HCT116 (cell line): ENCODE measurements around the gene SCYGR4.

Experiments used
- CBX3 ChIP-seq: IDR thresholded peaks from 2 replicates; pipeline ENCODE4 v1.6.1; 2012; ENCODE audit warnings: low read depth
- CEBPB ChIP-seq: IDR thresholded peaks from 2 replicates; pipeline ENCODE4 v1.6.1; 2012; ENCODE audit warnings: low read depth
- EGR1 ChIP-seq: IDR thresholded peaks from 2 replicates; pipeline ENCODE4 v1.6.1; 2012; ENCODE audit warnings: low read depth
- EZH2 ChIP-seq: fragments of 200-600 bp; sonication (generic); IDR thresholded peaks from 2 replicates; pipeline ENCODE4 v1.6.1; 2017; ENCODE audit warnings: antibody characterized with exemption, mixed run types
- JUND ChIP-seq: IDR thresholded peaks from 2 replicates; pipeline ENCODE4 v1.6.1; 2012
- POLR2A ChIP-seq: IDR thresholded peaks from 2 replicates; pipeline ENCODE4 v1.7.0; 2011; ENCODE audit warnings: borderline replicate concordance; ENCODE audit not compliant: insufficient read depth, insufficient read length; ENCODE audit errors: extremely low read depth
- POLR2AphosphoS5 ChIP-seq: IDR thresholded peaks from 2 replicates; pipeline ENCODE4 v1.6.1; 2011; ENCODE audit warnings: mild to moderate bottlenecking, low read depth, low read length, moderate library complexity
- RAD21 ChIP-seq: IDR thresholded peaks from 2 replicates; pipeline ENCODE4 v1.6.1; 2012; ENCODE audit warnings: low read depth, mild to moderate bottlenecking
- TCF7L2 ChIP-seq: IDR thresholded peaks from 2 replicates; pipeline ENCODE4 v1.7.0; 2011; ENCODE audit warnings: borderline replicate concordance, inconsistent platforms; ENCODE audit not compliant: insufficient read depth, insufficient read length; ENCODE audit errors: extremely low read depth
- TF ChIP-seq, protein P1 (sequence below): IDR thresholded peaks from 2 replicates; pipeline ENCODE4 v1.6.1; 2011; ENCODE audit warnings: mild to moderate bottlenecking, low read length, moderate library complexity; ENCODE audit not compliant: insufficient replicate concordance; ENCODE audit errors: extremely low read depth
- TF ChIP-seq, protein P2 (sequence below): IDR thresholded peaks from 2 replicates; pipeline ENCODE4 v1.6.1; 2012
- TF ChIP-seq, protein P3 (sequence below), 3 experiments: fragments of 200-600 bp in 1 of 3; sonication (generic) in 1 of 3; IDR thresholded peaks in 2 of 3; conservative IDR thresholded peaks in 1 of 3; 2 replicates each; pipeline ENCODE4 v1.5.1; 2012 to 2017; ENCODE audit warnings: low read depth in 2 of 3, low read length in 2 of 3, antibody characterized with exemption in 1 of 3, borderline replicate concordance in 1 of 3, control low read depth in 1 of 3, mild to moderate bottlenecking in 1 of 3, mixed read lengths in 1 of 3, mixed run types in 1 of 3, moderate library complexity in 1 of 3; ENCODE audit not compliant: insufficient read depth in 1 of 3

DNA sequence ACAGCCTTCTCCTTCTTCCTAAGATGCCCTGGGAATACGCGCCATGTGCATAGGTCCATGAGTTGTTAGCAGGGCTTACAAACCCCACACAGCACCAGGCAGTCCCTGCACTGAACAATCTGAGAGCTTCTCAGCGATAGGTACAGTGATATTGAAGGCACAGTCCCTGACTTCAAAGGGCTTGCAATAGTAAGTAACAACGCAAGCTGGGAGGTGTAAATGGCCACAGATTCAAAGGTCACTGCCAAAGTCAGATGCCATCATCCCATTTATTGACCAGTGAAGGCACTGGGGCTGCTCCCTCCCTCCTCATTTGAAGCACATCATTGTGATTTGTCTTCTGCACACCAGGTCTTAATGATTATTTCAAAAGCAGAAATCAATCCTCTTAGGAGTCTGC, 2.1 kb upstream of the SCYGR4 start:
- TF ChIP-seq, protein P1, sequence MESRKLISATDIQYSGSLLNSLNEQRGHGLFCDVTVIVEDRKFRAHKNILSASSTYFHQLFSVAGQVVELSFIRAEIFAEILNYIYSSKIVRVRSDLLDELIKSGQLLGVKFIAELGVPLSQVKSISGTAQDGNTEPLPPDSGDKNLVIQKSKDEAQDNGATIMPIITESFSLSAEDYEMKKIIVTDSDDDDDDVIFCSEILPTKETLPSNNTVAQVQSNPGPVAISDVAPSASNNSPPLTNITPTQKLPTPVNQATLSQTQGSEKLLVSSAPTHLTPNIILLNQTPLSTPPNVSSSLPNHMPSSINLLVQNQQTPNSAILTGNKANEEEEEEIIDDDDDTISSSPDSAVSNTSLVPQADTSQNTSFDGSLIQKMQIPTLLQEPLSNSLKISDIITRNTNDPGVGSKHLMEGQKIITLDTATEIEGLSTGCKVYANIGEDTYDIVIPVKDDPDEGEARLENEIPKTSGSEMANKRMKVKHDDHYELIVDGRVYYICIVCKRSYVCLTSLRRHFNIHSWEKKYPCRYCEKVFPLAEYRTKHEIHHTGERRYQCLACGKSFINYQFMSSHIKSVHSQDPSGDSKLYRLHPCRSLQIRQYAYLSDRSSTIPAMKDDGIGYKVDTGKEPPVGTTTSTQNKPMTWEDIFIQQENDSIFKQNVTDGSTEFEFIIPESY, result no peak
- no peak for TF ChIP-seq TCF7L2
- TF ChIP-seq JUND, result no peak
- TF ChIP-seq, protein P2, sequence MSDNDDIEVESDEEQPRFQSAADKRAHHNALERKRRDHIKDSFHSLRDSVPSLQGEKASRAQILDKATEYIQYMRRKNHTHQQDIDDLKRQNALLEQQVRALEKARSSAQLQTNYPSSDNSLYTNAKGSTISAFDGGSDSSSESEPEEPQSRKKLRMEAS, result no peak
- TF ChIP-seq, protein P3, sequence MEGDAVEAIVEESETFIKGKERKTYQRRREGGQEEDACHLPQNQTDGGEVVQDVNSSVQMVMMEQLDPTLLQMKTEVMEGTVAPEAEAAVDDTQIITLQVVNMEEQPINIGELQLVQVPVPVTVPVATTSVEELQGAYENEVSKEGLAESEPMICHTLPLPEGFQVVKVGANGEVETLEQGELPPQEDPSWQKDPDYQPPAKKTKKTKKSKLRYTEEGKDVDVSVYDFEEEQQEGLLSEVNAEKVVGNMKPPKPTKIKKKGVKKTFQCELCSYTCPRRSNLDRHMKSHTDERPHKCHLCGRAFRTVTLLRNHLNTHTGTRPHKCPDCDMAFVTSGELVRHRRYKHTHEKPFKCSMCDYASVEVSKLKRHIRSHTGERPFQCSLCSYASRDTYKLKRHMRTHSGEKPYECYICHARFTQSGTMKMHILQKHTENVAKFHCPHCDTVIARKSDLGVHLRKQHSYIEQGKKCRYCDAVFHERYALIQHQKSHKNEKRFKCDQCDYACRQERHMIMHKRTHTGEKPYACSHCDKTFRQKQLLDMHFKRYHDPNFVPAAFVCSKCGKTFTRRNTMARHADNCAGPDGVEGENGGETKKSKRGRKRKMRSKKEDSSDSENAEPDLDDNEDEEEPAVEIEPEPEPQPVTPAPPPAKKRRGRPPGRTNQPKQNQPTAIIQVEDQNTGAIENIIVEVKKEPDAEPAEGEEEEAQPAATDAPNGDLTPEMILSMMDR (IDR thresholded peaks at IDR 0.05 in 2 of 3, conservative IDR thresholded peaks at IDR 0.05 in 1 of 3; ENCODE audit: borderline replicate concordance in 1 of 3, insufficient read depth in 1 of 3, low read depth in 2 of 3, low read length in 2 of 3), result no peak
- no peak for TF ChIP-seq EZH2
- no peak for TF ChIP-seq POLR2A
- TF ChIP-seq POLR2AphosphoS5, result no peak
- TF ChIP-seq CEBPB, result no peak
- TF ChIP-seq CBX3, result no peak
- no peak for TF ChIP-seq EGR1
- TF ChIP-seq RAD21, result no peak
